Stimulated activated naive CD8-positive, alpha-beta T cell treated with anti-CD3 and anti-CD28 coated beads, Interleukin-15, Interleukin-2, amounts not matched to agents 100 ng/mL and 50 ng/mL, for 24 hours (primary cell): ENCODE measurements around the gene SERPINA3.

ENCODE experiments used
- H3K27ac Mint-ChIP-seq: one replicate; pipeline ENCODE4 v1.8.0; 2021; ENCODE audit warnings: mild to moderate bottlenecking, mixed read lengths
- H3K27me3 Mint-ChIP-seq: one replicate; pipeline ENCODE4 v1.8.0; 2021; ENCODE audit warnings: mixed read lengths
- H3K36me3 Mint-ChIP-seq: one replicate; pipeline ENCODE4 v1.8.0; 2021; ENCODE audit warnings: low read depth, mixed read lengths
- H3K4me1 Mint-ChIP-seq: one replicate; pipeline ENCODE4 v1.8.0; 2021; ENCODE audit warnings: low read depth, mixed read lengths
- H3K4me3 Mint-ChIP-seq: one replicate; pipeline ENCODE4 v1.8.0; 2021; ENCODE audit warnings: mild to moderate bottlenecking, mixed read lengths
- H3K9me3 Mint-ChIP-seq: one replicate; pipeline ENCODE4 v1.8.0; 2021; ENCODE audit warnings: mixed read lengths

The SERPINA3 gene

DNA sequence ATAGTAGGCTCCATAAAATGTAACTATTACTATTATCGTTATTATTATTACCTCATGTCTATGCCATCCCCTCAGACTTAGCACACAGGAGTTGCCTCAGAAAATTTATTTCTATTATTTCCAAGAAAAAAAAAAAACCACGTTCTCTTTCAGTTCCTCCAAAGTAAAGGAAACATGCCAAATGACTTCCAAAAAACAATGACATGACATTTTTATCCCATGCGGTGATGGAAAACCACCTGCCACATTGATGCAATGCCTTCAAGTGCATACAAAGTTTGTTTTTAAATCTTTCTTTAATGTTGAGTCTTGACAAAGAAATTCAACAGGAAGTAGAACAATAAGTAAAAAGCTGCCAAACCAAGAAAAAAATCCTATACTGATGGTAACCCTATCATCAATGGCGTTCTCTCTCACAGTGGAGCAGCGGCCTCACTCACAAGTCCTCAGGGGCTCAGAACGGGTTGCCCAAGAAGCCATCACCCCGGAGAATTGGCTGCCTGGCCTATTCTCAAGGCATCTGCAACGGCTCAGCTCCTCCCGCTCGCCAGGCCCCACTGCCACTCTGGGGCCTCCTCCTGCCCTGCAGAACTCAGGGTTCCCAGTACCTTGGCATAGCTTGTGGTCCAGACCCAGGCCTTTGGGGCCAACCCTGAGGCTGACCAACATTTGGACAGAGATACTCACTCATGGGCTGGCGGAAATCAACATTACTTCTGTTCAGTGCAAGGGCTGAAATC lies 51.9 kb downstream of the SERPINA3 start:
- H3K27me3 Mint-ChIP-seq = peaks cover 33% of the 10 kb centered on the region
- no peaks in the 10 kb centered on the region for H3K4me1 Mint-ChIP-seq

DNA sequence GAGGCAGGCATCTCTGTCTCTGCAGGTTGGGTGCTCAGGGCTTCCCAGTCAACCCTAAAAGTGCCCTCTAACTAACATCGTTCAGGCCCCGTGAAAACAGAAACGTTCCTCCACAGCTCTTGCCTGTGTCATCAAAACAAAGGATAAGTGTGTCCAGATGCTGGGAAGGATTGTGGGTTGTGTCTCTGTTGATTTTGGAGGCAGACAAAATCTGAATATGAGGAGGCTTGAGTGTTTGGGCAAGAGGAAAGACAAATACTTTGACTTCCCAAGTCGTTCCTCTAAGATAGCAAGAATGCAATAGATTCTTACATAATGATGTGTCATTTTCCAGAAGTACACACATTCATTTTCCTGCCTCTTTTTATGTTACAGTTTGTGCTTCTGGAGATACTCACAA lies 52.9 kb downstream of the SERPINA3 start:
- Mint-ChIP-seq H3K9me3 (no peaks in the 10 kb centered on the region), H3K4me3 (no peak overlapping the region), H3K27me3 (peaks cover 37% of the 10 kb centered on the region), H3K36me3 (no peaks in the 10 kb centered on the region), H3K4me1 (no peaks in the 10 kb centered on the region), H3K27ac (no peak overlapping the region)

More for the DNA sequence above, 51.9 kb downstream of the SERPINA3 start:
- Mint-ChIP-seq H3K4me3 (no peak overlapping the region), H3K27ac (no peak overlapping the region), H3K9me3 (no peaks in the 10 kb centered on the region), H3K36me3 (no peaks in the 10 kb centered on the region)

DNA sequence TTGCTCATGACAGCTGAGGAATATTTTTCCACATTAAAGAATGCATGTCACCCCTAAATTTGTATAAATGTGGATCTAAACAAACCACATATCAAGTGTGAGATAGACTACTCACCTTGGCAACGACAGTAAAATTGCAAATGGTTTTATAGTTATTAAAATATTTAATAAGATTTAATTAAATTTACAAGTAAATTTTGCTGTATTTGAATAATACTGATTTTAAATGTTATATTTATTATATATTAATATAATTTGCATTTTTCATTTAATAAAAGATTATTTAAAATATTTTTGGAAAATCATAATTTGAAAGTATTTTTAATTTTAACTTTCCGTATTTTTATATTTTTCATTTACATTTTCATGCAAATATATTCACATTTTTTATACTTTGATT lies 53.4 kb downstream of the SERPINA3 start:
- Mint-ChIP-seq H3K9me3 (no peaks in the 10 kb centered on the region), H3K27me3 (peaks cover 38% of the 10 kb centered on the region), H3K27ac (no peak overlapping the region), H3K36me3 (no peaks in the 10 kb centered on the region), H3K4me1 (no peaks in the 10 kb centered on the region), H3K4me3 (no peak overlapping the region)

DNA sequence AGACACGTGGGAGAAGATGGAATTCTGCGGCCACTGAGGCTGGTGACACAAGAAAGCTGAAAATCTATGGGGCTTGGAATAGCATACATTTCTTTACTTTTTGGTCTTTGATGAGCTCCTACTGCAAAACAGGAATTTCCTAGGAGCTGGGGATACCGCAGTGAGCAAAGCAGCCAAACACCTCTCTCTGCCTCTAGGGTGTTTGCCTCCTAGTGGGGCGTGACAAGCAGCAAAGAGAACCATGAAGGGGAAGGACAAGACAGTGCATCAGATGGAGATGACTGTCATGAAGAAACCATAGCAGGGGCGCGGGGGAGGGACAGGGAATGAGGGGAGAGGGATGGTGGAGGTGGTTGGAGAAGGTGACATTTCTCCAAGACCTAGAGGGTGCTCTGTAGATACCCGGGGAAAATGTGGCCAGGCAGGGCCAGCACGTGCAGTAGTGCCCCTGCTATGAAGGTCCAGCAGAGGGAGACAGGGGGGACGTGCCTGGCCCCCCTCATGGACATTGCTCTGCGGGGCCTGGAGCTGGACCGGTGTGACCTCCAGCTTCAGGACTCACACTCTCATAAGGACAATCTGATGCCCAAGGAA lies 58.6 kb downstream of the SERPINA3 start:
- H3K9me3 Mint-ChIP-seq = no peaks in the 10 kb centered on the region
- H3K27ac Mint-ChIP-seq = no peak overlapping the region
- H3K4me3 Mint-ChIP-seq = no peak overlapping the region
- no peaks in the 10 kb centered on the region for H3K36me3 Mint-ChIP-seq
- H3K27me3 Mint-ChIP-seq = peaks cover 16% of the 10 kb centered on the region
- no peaks in the 10 kb centered on the region for H3K4me1 Mint-ChIP-seq

DNA sequence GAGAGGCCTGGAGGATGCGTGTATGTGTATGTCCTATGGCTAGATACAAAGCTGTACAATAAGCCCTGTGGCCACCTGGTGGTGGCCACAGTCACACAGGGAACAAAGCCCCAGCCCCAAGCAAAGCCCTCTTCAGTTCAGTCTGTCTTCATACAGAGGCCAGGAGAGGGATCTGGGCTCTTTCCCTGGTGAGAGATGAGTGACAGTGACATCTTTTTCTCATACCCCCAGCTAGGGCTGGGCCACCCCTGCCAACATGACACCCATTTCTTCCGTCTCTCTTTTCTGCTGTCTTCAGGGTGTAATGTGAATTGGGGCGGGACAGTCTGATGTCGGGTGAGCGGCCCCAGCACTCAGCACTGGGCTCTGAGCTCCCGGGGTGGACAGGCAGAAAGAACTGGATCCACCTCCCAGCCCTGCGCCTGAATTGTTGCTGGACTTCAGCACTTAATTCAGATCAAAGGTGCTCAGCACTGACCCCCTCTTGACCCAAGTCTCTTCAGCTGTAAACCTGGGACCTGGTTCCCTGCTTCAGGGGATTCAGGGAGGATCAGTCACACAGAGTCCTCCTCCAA lies 59.8 kb downstream of the SERPINA3 start:
- H3K4me1 Mint-ChIP-seq = no peaks in the 10 kb centered on the region
- H3K27ac Mint-ChIP-seq = no peak overlapping the region
- H3K27me3 Mint-ChIP-seq = peaks cover 16% of the 10 kb centered on the region
- H3K36me3 Mint-ChIP-seq = no peaks in the 10 kb centered on the region
- H3K9me3 Mint-ChIP-seq = no peaks in the 10 kb centered on the region
- no peak overlapping the region for H3K4me3 Mint-ChIP-seq

DNA sequence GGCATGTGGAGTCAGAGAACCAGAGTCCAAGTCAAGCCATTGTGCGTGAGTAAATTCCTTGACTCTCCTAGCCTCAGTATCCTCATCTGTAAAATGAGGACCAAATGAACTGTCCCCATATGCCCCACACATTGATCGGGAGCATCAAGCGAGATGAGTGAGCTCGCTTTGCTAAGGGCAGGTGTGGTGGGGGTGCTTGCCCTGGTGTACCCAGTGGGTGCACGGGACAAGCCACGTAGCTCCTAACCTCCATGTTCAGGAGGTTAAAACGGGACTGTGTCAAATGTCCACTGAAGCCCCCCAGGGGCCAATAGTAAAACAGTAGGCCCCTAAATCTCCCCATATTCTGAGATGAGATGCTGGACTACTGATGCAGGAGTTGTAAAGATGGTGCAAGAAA lies 60.9 kb downstream of the SERPINA3 start:
- Mint-ChIP-seq H3K27ac (no peak overlapping the region), H3K4me3 (no peak overlapping the region), H3K4me1 (no peaks in the 10 kb centered on the region), H3K27me3 (peaks cover 6% of the 10 kb centered on the region), H3K9me3 (no peaks in the 10 kb centered on the region), H3K36me3 (no peaks in the 10 kb centered on the region)
